Suprapubic skin (tissue), 4 donors: ENCODE measurements around the gene ADGRD2.

Experiments
- CTCF ChIP-seq, 2 donors: fragments of 200-600 bp in 1 of 2; fragments of 450-650 bp in 1 of 2; sonication (generic) in 1 of 2; IDR thresholded peaks; one replicate each; pipeline ENCODE4 v1.5.1; 2016 to 2019; ENCODE audit warnings: antibody characterized with exemption in 2 of 2, mild to moderate bottlenecking in 1 of 2, moderate library complexity in 1 of 2
- EP300 ChIP-seq: sonication (generic); formaldehyde crosslinking; IDR thresholded peaks from one replicate; pipeline ENCODE4 v1.6.1; 2017; ENCODE audit warnings: antibody characterized with exemption
- POLR2AphosphoS5 ChIP-seq, 3 donors: sonication (generic); formaldehyde crosslinking; IDR thresholded peaks; one replicate each; pipeline ENCODE4 v1.6.1; 2017; ENCODE audit warnings: antibody characterized with exemption in 3 of 3

DNA sequence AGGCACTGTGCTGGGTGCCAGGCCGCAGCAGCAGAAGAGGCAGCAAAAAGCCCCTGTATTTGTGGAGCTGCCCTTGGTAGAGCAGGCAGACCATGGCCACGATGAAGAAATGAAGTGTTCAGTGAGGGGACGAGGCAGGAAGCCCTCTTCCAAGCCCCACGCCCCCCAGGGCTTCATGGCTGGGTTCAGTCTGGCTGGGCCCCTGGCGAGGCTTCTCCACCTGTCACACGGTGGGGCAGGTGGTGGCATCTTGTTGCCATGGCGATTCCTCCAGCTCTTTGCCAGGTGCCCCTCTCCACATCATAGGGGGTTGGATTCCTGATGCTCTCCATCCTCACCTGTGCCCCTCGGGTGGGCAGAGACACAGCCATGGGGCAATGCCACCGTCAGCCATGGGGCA lies 21.5 kb downstream of the ADGRD2 start:
- TF ChIP-seq CTCF (IDR thresholded peaks at IDR 0.05) (no peak), POLR2AphosphoS5 (IDR thresholded peaks at IDR 0.05) (no peak), EP300 (no peak)
